NCI-H2081 (cell line): Measurements from ENCODE around the gene PRRC2C.

ENCODE experiments used
- DNase-seq, 2 experiments: peaks; one replicate each; lab custom pipeline; 2025; lab: John Stamatoyannopoulos, UW

PRRC2C gene

GRCh38 chr1:171637928-171638576, 152.7 kb downstream of the PRRC2C start:
- DNase-seq = no peak

DNA sequence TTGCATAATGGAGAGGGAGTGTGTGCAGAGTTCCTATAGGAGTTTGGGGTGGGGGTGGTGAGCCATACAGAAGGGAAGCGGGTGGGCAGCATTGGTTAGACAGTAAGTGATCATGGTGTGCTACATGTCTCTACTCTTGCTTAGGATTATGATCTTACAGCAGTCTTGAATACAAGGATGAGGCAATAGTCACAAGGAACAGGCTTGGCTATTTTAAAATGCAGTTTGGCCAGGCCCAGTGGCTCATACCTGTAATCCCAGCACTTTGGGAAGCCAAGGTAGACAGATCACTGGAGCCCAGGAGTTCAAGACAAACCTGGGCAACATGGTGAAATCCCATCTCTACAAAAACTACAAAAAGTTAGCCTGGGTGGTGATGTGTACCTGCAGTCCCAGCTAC, 154.9 kb downstream of the PRRC2C start:
- no peak for DNase-seq

DNA sequence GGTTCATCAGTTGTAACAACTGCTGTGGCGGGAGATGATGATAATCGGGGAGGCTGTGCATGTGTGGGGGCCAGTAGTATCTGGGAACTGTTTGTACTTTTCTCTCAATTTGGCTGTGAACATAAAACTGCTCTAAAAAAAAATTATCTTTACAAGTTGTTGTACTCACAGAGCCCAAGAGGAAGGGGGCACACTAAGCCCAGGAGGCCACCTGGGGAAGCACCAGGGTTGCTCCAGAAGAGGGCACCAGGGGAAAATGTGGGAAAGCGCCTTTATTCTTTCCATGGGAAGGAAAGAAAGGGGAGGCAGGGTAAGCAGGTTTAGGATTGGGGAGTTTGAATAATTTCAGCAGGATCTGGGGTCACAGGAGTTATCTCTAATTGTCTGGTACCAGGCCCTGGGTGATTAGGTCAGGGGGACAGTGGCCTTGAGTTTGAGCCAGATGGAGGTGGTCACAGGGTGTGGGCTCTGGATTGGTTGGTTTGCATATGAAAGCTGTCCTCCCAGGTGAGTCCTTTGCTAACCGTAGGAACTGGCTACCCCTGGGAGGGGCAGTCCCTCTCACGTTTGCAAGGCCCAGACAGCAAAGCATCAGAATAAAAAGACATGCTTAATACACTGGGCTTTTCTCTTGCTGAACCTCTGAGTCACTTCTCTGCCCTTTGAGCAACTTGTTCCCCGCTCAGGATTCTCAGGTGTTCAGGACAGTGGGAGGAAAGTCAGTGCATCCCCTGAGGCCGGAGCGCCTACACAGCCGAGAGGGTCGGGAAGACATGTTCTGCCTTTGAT, 155.9 kb downstream of the PRRC2C start:
- no peak for DNase-seq

DNA sequence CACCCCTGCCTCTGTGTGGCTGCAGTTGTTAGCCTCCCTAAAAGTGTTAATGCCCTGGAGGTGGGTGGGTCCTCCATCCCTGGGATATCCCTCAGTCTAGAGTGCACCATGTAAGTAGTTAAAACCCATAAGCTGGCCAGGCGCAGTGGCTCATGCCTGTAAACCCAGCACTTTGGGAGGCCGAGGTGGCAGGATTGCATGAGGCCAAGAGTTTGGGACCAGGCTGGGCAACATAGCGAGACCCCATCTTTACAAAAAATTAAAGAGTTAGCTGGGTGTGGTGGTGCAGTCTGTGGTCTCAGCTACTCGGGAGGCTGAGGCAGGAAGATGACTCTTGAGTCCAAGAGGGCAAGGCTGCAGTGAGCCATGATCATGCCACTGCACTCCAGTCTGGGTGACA, 156.9 kb downstream of the PRRC2C start:
- no peak for DNase-seq
